Activated CD8-positive, alpha-beta memory T cell treated with anti-CD3 and anti-CD28 coated beads for 4 hours (primary cell): ENCODE data around the gene PRKCE.

ENCODE experiments used
- DNase-seq, 2 donors: peaks; one replicate each; pipeline ENCODE4 v3.0.0-alpha.2; 2020; ENCODE audit warnings: low read depth in 2 of 2

PRKCE gene

DNA sequence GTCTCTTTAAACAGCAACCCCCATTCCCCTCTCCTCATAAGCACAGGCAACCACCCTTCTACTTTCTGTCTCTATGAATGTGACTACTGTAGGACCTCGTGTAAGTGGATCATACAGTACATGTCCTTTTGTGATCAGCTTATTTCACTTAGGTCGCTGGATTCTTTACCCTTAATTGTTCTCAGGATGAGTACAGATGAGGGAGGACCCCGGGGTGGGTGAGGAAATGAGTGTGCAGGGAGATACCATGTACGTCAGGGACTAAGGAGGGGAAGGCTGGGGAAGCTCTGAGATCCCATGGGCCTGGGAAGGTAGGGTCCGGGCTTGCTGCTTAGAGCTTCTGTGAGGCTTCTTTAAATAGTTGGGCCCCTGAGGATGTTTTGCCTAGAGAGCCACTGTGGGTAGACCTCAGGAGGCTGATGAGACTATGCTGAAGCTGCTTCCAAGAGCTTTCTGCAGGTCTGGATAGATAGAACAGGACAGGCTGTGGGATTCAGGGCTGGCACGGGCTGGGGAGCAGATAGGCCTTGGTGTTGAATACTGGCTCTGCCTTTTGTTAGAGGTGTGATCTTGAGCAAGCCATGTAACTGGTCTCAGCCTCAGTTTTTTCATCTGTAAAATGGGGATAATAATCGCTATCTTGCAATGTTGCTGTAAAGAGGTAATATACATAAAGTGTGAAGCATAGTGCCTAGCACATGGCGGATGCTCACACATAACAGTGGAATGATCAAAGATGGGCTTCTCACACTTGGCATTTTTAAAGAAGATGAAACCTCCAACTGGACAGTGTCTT is 155.3 kb downstream of the PRKCE start:
- DNase-seq, result no peak

DNA sequence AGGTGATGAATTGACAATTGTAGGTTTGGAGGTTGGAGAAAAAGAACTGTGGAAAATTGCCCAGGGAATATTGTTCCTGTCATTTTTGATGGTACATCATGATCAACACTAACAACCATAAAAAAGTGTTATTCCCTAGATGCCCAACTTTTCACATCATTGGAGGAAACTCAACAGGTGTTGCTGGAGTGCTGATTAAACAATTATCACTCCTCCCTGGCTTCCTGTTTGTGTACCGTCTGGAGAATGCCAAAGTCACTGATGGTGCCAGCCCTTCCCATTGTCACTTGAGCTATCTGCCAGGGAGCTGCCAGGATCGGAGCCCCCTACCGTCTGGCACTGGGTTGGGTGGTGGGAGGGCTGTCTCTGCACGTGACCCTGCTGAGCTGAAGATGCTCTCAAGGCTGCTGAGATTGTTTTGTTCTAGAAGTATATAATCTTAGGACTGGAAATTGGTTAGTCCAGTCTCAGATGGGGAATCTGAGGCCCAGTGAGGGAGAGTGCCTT is 156.9 kb downstream of the PRKCE start:
- DNase-seq, result no peak

DNA sequence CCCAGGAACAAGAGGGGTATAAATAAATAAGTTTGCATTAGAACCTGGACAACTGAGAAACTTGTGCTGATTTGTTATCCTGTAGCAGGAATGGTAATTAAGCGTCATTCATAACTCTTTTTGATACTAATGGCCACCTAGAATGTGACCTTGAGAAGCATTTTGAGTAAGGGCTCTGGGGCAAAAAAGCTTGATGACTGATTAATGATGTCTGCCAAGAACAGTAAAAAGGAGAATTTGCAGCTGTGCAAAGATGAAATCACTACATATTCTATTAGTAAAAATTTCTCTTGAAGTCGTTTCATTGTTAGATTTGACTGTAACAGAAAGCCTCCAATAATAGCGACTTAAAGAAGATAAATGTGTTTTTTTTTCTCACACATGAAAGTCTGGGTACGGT is 157.7 kb downstream of the PRKCE start:
- no peak for DNase-seq

GRCh38 chr2:45812011-45812500 is 160.6 kb downstream of the PRKCE start:
- no peak for DNase-seq

- no peak for DNase-seq
These were observed 161.8 kb downstream of the PRKCE start for GRCh38 chr2:45813003-45813941.

DNA sequence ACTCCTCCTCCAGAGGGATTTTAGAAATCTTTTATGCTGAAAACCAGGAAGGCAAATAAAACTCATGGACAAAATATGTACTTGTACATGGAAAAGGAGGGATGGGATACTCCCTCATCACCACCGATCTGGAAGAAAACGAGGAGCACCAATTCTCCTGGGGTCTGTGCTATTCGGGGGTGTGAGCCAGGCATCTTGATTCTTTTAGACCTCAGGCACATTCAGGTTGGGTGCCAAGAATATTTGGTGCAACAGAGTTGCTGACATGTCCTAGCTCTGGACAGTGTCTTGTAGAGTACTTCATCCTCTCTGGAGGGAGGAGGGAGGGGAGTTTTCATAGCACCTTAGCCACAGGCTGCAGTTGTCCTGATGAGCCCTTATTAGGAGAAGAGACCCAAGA is 163.0 kb downstream of the PRKCE start:
- no peak for DNase-seq

- no peak for DNase-seq
These were observed 163.6 kb downstream of the PRKCE start for GRCh38 chr2:45814951-45815621.

DNA sequence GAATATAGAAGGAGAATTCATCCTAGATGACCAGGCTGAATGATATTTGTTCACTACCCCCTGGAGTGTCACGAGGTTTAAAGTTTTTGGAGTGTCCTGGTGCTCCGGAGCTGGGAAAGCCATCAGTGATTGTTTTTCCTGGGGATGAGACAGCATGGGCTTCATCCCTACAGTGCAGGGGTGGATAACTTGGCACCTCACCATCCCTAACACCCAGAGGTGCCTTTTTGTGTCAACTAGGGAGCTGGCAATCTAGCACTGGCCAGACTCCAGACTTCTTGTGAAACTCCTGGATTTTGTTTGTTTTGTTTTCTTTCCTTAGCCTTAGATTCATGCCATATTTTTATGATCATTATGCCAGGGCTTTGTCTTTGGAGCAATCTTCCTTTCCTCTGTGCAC is 164.8 kb downstream of the PRKCE start:
- no peak for DNase-seq

DNA sequence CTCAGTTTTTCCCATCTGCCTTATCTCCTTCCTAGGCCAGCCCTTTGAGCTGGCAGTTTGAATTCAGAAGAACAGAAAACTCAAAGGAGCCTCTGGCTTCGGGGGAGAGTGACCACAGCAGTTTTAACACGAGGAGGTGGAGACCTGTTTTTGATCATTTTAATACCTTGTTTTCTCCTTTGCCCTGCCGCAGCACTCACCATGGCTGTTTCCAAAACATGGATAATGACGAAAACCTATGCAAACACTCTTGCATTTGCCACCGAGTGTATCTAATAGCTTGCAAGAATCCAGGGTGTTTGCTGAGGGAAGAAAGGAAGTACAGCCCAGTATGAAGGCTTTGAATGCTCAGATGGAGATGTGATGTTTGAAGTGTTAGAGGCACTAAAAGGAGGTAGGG is 167.1 kb downstream of the PRKCE start:
- no peak for DNase-seq

DNA sequence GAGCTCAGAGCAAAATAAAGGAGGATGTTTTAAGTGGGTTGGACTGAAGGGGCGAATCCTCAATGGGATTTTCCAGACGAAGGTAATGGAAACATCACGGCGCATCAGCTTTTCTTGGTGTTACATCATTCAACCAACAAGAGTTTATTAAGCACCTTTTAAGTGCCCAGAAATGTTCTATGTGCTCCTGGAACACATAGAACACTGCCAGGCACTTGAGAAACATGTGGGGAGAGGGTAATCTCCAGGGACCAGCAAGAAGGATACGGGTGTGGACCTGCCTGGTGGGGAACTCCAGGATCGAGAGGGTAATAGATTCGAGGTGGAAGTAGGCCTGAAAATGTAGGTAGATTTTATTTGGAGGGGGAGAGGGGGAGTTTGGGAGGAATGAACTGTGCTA is 168.6 kb downstream of the PRKCE start:
- DNase-seq, result no peak

GRCh38 chr2:45821558-45822271 is 170.2 kb downstream of the PRKCE start:
- DNase-seq, result no peak

DNA sequence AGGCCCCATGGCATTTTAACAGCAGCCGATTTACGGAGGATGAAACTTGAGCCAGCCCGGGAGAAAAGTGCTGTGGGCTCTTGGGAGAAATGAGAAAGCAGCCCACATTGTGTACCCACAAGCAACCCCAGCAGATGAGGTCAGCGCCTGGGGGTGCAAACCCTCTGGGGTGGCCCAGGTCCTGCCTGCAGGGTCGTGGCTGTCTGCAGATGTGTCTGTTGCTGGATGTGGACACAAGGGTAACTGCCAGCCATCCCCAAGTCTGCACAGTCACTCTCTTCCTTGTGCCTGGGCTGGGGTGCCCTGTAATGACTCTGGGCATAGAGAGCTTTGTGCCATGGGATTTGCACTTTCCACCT is 170.8 kb downstream of the PRKCE start:
- no peak for DNase-seq

DNA sequence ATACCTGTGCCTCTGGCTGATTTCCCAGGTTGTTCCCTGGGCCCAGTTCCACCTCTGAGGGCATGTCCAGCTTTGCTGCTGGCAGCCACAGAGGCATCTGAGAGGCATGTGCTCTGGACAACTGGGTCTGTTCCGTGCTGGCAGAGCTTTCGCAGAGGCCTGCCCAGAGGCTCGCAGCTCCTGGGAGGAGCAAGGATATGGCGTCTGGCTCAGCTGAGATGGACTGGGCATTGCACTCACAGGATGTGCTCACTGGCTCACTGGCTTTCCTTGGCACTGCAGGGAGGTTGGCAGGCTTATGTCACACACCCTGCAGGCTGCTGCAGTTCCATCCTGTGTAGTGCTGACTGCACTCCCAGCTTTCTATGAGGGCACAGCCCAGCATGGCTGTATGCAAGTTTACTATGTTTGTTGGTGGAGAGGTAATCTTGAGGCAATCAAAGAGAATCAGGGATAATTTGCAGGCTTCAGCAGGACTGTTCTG is 172.3 kb downstream of the PRKCE start:
- DNase-seq, result no peak

DNA sequence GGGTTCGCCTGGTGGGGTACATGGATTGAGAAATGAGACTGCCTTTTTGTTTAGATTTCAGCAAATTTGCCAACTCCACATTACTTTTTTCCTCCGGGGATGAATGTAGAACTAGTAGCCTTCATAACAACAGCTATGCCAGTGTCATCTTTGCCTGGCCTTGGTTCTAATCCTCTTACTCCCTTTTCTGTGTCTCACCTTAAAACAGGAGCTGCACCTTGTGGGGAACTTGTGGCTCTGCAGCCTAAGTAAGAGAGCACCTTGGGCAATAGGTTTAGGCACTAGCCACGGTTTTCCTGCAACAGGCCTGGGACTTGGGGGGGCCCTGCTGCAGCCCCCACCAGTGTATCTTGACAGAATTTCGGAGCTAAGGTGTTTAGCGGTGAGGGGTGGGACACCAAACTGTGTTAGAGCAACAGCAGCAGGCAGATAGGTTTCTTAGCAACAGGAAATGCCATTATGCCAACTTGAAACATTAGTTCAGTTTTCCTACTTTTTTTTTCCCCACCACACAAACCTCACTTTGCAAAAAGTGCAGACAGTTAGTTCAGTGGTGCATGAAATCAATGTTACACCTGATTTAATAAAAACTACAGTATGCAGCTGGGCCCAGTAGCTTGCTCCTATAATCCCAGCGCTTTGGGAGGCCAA is 173.7 kb downstream of the PRKCE start:
- DNase-seq, result no peak

DNA sequence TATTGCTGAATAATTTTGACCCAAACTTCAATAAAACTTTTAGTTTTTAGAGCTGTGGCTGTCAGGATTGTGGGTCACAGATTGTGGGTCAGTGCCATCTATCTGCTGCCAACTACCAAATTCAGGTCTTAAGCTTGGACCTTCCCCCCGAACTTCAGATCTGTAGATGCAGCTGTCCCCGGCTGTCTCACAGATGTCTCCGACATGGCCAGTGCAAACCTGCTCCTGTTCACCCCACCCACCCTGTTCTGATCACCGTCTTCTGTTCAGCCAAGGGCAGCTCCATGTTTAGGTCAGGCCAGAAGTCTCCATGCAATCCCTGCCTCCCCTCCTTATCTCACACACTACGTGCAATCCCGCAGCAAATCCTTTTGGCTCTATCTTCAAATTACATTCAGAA is 175.0 kb downstream of the PRKCE start:
- DNase-seq, result no peak

- DNase-seq, result no peak
These were observed 175.6 kb downstream of the PRKCE start for GRCh38 chr2:45826884-45827635.

- no peak for DNase-seq
These were observed 178.8 kb downstream of the PRKCE start for GRCh38 chr2:45830322-45830721.

DNA sequence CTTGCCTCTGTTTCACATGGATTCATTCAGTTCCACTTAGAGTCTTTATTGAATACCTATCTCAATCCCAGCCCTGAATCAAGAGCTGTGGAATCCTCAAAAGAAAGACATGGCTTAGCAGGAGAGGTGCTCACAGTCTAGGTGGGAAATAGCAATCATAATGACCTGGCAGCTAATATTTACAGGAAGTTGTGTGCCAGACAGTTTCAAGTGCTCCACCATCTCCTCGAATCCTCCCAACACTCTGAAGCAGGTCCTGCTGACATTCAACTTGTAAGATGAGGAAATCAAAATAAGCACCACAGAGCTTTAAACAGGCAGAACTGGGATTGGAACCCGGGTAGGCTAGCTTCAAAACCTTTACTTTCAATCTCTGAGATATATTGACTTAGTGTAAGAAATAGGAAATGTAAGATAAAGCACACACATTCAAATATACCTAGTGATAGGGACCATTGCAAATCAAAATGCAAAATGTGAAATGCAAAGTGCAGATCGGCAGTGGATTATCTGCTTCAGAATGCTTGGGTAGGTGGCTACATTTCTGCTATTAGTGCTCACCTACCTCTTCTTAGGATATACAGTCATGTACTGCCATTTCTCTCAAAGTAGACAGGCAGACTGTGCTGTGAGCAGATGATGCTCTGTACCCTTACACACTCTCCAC is 182.0 kb downstream of the PRKCE start:
- DNase-seq, result no peak

DNA sequence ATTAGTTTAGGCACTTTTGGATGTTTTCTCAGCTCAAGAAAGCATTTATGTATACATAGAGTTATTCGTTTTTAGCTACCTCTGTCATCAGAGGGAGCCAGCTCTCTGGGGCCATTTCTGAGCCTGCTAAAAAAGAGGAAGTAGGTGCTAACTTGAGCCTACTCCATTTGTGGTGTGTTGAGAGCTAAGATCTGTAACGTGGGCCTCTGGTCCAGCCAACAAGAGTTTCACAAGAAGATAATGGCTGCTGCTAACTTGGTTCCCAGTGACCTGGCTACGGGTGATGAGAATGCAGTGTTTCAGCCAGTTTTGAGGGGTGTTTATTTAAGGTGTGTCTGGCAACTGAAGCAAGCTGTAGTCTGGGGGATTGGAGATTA is 182.5 kb downstream of the PRKCE start:
- no peak for DNase-seq

DNA sequence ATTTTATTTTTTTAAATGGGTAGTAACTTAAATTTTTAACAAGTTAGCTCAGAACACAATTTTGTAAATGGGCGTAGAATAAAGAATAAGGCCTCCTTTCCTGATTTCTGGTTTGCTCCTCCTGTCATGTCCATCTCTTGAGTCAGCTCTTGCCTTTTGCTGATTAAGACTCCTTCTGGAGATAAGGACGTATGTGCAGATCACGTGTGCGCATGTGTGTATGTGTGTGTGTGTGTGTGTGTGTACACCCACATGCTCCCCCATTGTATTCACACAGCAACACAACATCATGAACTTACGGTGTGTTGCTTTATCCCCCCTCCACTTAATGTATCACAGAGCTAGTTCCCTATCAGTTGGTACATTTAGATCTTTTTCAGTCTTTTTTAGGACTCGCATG is 182.9 kb downstream of the PRKCE start:
- DNase-seq, result no peak
